CD4-positive, alpha-beta T cell treated with Interleukin-15 for 1 hour (primary cell): Measurements from ENCODE around the gene PIEZO2.
"Not testable (repeated sequence)": the region's sequence is repeated elsewhere in the genome, so short reads cannot be mapped to it uniquely, and the experiment has no call there.

Experiments used
- DNase-seq: peaks from one replicate; pipeline ENCODE4 v3.0.0-alpha.2; 2020

PIEZO2 gene

DNA sequence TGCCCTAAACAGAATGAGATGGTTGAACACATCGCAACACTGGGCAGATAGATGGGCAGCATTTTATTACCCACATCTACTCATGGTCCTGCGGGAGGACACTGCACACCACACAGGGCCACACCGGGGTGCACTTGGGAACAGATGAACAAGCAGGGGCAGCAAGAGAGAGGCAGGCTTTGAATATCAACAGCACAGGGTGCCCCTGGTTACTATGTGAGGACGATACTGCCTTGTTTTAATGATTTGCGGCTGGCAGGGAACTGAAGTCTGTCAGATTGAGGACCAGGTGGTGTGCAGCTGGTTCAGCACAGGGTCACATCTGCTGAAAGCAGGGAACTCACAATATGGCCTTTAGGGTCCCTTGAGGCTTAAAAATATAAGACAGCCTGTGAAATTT, 195.7 kb downstream of the PIEZO2 start:
- DNase-seq: no peak

- no peak for DNase-seq
These were observed 197.5 kb downstream of the PIEZO2 start for GRCh38 chr18:10951631-10952544.

DNA sequence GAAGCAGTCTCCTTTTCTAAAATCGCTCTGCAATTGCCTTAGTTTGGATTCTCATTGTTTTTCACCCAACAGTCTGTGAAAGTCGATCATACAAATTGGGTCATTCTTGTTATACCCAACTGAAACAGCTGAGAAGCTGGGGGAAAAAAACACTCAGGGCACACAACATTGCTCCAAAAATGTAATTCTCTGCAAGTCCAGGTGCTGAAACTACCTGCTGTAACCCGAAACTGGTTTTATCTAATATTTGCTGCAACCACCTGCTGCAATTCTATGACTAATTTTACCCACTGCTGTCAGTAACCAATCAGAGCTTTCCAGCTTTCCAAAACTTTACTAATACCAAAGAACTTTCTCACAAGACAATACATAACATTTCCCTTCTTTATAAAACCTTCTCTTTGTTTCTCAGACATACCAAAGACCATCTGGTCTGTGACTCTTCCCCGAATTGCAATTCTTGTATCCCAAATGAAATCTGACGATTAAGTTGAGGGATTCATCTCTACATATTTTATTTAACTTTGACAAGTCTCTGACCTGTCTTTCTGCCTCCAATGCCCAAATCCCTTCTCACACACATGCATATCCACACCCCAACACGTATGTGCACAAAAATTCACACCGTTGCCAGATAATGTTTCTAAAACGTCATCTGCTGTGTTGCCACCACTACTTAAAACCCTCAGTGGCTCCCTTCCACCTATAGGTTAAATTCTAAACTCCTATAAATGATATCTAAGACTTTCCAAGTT, 198.3 kb downstream of the PIEZO2 start:
- DNase-seq: no peak

DNA sequence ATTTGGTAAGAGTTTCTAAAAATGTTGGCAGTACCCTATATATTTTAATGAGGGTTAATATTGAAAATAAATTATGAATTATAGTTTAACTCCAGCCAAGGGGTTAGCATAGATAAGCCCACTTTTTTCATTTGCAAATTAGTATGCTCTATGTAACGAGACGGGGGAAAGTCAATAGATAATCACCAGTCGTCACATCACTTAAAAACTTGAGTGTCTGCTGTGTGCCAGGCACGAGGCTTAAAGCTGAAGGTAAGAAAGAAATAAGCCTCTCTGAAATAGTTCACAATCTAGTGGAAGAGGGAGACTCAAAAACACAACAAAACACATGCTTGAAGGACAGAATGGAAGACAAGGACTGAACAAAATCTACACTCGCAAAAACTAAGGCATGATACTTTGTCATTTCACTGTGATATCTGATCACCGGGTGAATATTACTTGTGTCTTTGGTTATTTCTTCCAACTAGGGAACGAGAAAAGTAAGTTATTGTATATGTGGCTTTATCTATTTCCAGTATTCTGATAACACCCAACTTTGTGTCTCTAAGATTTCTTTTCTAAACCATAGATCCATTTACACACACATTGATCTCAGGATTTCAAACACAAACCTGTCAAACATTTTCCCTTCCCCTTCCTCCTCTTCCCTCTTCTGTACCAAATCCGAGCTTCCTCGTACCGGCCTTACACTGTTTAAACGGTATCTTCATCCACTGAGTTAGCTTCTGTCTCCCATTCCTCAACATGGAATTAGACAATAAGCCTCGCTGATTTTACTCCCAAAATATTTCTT, 199.1 kb downstream of the PIEZO2 start:
- DNase-seq: no peak

GRCh38 chr18:10949655-10950054, 199.7 kb downstream of the PIEZO2 start:
- DNase-seq: no peak

- no peak for DNase-seq
These were observed 200.9 kb downstream of the PIEZO2 start for GRCh38 chr18:10948421-10948820.

- DNase-seq: no peak
These were observed 203.3 kb downstream of the PIEZO2 start for GRCh38 chr18:10946058-10946457.

GRCh38 chr18:10942998-10943397, 206.4 kb downstream of the PIEZO2 start:
- no peak for DNase-seq

DNA sequence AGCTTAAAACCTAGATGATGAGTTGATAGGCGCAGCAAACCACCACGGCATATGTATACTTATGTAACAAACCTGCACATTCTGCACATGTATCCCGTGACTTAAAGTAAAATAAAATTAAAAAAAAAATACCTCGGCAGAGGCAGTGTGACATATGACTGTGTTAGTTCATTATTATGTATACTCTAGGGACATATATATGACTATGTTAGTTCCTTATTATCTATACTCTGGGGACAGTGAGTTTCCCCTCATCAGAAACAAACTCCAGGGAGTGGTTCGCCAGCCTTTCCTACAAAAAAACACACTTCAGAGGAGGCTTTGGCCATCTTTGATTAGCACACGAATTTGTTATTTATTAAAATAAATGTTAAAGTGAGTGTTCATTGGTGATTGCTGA, 209.5 kb downstream of the PIEZO2 start:
- DNase-seq: no peak

DNA sequence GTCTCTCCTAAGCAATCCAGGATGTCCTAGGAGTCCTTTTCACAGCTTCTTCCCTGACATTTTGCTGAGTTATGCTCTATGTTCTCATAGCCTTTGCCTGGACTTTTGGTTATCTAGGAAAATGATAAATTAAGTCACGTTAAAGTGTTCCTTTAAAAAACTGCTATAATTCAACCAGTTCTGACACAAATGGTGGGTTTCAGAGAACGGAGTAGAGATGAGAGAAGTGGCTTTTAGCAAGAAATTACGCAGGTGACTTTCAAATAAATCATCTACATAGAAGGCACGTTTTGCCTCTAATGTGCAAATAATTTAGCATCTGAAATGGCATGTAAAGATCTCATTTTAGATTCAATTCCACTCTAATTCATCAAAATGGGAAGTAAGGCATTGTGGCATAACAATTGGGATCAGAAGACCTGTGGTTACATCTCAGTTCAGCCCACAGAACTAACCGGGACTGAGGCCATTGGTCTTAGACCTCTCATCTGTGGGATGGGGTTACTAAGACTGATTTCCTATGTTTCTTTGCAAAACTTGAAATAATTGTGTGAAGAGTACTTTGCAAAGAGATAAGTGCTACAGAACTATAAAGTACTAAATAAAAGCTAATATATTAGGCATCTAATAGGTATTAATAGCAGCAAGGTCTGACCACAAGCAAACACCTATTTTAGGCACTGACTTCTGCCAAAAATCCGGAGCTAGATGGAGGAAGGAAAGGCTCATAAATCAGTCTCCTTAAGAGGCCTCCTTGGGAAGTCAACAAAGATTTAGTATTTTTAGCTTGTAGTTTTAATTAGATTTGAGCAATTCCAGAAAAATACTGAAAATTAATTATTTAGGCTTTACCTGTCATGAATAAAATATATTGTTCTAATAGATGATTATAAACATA, 211.4 kb downstream of the PIEZO2 start:
- no peak for DNase-seq

- no peak for DNase-seq
These were observed 213.0 kb downstream of the PIEZO2 start for GRCh38 chr18:10936176-10937053.

DNA sequence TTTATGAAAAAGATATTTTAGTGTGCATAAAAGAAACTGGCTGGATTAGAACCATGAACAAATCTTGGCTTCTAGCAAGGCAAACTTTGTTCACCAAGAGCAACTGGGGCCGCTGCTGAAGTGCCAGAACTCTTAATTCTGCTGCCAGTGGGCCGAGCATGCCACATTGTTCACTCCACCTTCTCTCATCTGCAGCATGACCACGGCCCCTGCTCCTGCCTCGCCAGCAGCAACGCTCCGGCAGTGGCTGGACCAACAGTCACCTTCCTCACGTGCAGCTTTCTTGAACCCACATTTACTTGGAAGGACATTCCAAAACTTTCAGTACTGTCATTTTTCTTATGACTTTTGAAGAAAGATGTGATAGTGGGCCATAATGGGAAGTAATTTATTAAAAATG, 213.8 kb downstream of the PIEZO2 start:
- no peak for DNase-seq

DNA sequence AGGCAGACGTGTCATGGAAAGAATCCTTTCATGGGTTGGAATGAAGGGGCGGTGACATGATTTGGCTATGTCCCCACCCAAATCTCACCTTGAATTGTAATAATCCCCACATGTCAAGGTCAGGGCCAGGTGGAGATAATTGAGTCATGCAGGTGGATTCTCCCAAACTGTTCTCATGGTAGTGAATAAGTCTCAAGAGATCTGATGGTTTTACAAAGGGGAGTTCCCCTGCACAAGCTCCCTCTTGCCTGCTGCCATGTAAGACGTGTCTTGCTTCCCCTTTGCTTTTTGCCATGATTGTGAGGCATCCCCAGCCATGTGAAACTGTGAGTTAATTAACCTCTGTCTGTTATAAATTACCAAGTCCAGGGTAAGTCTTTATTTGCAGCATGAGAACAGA, 215.7 kb downstream of the PIEZO2 start:
- DNase-seq: not testable (repeated sequence)

GRCh38 chr18:10930076-10930475, 219.3 kb downstream of the PIEZO2 start:
- DNase-seq: no peak

- DNase-seq: no peak
These were observed 220.5 kb downstream of the PIEZO2 start for GRCh38 chr18:10928772-10929373.

DNA sequence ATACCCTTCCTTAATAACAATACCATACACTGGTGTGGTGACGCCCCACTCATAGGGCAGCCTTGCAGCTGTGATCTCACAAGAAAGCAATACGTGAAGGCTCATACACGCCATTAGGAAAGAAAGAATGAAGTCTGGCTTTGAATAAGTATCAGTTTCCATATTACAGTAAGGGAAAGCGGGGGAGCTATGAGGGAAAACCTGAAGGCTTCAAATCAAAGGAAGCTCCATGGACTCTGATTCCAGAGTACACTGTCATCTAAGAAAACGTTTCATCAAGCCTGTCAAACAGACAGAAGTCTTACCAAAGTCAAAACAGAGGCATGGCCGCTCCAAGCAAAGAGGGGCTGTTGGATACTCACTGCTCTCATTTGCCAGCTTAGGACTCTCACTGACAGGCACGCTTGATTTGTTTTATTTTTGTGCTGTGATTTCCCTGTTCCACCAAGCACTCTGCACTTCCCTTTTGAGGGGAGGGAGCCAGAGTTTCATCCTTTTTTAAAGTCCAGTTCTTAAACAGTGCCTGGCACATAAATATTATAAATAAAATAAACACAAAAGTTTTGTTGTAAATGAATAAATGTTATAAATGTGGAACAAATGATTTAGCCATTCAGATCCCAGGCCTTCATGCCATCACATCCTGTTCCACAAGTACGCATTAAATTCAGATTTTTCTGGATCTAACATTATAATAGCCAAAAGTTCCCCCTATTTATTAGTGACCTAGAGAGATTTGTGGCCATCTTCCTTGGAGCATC, 221.2 kb downstream of the PIEZO2 start:
- DNase-seq: no peak

DNA sequence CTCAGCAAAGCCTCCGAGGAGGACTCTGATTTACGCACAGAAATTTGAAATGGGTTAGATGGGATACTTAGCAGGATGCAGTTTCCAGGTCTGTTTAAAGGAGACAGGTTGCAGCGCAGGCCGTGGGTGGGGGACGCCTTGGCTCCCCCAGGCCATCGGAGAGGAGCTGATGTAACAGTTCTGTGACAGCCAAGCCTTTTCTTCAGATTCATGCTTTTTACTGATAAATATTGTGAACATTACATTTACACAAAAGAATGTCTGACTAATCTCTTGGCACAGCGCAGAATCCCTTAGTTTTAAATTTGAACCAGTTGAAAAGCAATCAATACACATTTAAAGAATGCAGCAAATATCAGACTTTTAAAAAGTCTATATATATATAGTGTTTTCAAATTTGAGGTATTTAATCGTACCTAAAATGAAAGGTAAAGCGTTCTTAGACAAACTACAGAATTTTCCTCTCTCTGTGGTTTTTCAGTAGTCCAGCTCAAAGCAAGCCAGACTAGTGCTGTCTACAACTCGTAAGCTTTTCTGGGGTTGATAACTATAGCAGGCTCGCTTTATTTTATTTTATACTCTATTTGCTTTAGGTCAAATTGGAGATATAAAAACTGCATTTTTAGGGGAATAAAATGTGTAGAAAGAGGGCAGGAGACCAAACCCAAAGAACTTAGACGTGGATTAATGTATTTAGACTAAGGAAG, 221.9 kb downstream of the PIEZO2 start:
- no peak for DNase-seq

DNA sequence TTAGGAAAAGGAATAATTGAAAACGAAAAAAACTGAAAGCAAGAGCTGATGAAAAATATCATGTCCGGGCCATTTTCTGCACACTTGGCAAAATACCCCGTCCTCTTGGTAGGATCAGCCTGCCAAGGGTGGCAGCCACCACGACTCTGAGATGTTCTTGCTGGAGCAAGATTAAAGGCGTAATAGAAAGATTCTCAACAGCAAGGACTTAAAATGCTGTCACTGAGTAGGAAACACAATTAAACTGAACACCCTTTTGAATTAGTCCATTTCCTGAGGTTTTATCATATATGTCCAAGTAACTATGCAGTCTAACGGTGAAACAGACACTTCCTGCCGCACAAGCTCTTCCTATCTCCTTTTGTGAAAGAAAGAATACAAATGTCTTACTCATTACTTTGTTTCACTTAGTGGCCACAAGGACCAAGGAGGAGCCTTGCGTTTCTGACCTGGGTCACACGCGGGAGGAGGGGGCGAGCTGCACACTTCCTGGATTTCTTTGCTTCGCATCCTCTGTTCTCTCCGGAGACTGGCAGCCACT, 222.7 kb downstream of the PIEZO2 start:
- DNase-seq: no peak

GRCh38 chr18:10924290-10924689, 225.1 kb downstream of the PIEZO2 start:
- no peak for DNase-seq
